Keratinocyte (primary cell): ENCODE data around the gene ETV1.

Experiments used
- EZH2 ChIP-seq: IDR thresholded peaks from one replicate; pipeline ENCODE4 v1.6.1; 2012; ENCODE audit warnings: inconsistent platforms, mild to moderate bottlenecking, low read length, moderate library complexity
- TF ChIP-seq, protein P1 (sequence below), 3 experiments: IDR thresholded peaks in 1 of 3; conservative IDR thresholded peaks in 1 of 3; optimal IDR thresholded peaks in 1 of 3; 2 replicates in 2 of 3; 3 replicates in 1 of 3; pipeline versions ENCODE3 to v1.5.1; 2011; ENCODE audit warnings: low read length in 3 of 3, mild to moderate bottlenecking in 3 of 3, moderate library complexity in 2 of 3, control low read depth in 1 of 3, inconsistent platforms in 1 of 3; ENCODE audit not compliant: insufficient read depth in 2 of 3; ENCODE audit errors: extremely low read depth in 1 of 3

DNA sequence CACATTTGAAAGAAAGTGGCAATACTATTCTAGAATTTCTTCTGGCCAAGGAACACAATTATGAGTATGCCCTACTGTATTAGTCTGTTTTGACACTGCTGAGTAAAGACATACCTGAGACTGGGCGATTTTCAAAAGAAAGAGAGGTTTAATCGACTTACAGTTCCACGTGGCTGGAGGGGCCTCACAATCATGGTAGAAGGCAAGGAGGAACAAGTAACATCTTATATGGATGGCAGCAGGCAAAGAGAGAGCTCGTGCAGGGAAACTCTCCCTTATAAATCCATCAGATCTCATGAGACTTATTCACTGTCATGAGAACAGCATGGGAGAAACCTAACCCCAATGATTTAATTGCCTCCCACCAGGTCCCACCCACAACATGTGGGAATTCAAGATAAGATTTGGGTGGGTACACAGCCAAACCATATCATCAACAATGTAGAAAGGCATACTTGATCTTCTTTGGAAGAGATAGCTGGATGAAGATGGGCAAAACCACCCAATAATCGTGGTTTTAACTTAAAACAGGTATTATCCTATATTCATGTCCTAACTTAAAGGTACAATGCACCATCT, 113.9 kb downstream of the ETV1 start:
- TF ChIP-seq, protein P1, sequence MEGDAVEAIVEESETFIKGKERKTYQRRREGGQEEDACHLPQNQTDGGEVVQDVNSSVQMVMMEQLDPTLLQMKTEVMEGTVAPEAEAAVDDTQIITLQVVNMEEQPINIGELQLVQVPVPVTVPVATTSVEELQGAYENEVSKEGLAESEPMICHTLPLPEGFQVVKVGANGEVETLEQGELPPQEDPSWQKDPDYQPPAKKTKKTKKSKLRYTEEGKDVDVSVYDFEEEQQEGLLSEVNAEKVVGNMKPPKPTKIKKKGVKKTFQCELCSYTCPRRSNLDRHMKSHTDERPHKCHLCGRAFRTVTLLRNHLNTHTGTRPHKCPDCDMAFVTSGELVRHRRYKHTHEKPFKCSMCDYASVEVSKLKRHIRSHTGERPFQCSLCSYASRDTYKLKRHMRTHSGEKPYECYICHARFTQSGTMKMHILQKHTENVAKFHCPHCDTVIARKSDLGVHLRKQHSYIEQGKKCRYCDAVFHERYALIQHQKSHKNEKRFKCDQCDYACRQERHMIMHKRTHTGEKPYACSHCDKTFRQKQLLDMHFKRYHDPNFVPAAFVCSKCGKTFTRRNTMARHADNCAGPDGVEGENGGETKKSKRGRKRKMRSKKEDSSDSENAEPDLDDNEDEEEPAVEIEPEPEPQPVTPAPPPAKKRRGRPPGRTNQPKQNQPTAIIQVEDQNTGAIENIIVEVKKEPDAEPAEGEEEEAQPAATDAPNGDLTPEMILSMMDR (optimal IDR thresholded peaks at IDR 0.05 in 1 of 3, IDR thresholded peaks at IDR 0.05 in 1 of 3, conservative IDR thresholded peaks at IDR 0.05 in 1 of 3; ENCODE audit: extremely low read depth in 1 of 3, insufficient read depth in 2 of 3, low read length in 3 of 3): no peak
- TF ChIP-seq EZH2: no peak
